ENCODE data around the gene NCLN.
"Not testable (repeated sequence)": the region's sequence is repeated elsewhere in the genome, so short reads cannot be mapped to it uniquely, and the experiment has no call there.

Gene NCLN

DNA sequence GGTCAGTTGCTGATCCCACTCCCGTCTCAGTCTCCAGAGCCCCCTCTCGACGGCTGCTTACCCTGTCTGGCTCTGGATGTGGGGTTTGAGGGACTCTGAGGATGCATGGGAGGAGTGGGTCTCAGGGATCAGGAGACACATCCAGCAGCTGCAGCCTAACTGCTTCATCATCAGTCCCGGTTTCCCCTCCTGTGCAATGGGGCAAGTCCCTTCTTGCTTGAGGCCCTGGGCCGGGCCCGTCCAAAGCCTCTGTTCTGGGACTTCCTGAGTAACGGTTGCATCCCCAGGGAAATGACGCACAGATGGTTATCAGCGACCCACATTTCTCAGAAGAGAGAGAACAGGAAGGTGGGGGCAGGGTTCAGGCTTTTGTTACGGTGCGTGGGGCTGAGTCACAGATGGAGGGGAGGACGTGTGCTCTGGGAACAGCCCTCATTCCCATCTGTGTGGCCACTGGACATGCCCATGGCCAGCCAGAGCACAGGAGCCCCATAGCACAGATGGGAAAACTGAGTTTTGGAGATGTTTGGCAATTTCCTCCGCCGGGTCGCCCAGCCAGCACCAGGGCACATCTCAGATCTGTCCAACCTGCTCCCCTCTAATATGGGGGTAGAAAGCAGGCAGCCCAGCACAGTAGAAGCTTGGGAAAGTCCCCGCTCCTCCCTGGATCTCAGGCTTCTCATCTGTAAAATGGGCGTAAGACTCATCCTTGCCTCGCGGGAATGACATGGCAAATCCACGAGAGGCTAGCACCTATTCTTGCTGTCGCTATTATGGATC, 30.6 kb upstream of the NCLN start:
- no peak for DNase-seq (ENCODE audit: low read depth)

DNA sequence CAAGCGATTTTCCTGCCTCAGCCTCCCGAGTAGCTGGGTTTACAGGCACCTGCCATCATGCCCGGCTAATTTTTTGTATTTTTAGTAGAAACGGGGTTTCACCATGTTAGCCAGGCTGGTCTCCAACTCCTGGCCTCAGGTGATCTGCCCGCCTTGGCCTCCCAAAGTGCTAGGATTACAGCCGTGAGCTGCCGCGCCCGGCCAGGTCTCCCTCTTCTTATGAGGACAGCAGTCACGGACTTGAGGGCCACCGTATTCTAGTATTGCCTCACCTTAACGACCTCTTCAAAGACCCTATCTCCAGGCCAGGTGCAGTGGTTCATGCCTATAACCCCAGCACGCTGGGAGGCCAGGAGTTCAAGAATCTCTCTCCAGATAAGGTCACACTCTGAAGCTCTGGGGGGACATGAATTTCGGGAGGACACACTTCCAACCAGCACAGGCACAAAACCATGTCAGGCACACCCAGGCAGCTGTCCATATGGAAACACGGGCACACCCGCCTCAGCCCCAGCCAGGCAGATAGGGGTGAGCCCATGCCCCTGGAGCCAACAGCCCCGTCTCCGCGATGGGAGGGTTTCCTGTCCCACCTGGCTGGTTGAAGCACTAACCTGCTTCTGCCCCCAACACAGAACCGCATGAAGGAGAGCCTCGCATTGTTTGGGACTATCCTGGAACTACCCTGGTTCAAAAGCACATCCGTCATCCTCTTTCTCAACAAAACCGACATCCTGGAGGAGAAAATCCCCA, 28.5 kb upstream of the NCLN start:
- DNase-seq (ENCODE audit: low read depth) = no peak

DNA sequence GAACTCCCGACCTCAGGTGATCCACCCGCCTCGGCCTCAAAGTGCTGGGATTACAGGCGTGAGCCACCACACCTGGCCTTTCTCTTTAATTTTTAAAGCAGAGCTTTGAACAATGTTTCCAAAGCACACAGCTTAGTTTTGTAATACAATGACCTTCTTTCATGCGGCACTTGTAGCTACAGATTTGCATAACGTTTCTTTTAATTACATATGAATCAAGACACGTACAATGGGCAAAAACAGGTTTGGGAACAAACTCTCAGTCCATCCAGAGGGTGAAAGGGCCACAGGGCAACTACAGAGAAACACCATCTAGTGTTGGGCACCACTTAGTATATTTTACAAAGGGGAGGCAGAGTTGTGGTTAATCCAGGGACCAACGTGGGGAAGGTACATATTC, 26.2 kb upstream of the NCLN start:
- DNase-seq (ENCODE audit: low read depth) = no peak

GRCh38 chr19:3160219-3160618, 25.5 kb upstream of the NCLN start:
- no peak for DNase-seq (ENCODE audit: low read depth)

DNA sequence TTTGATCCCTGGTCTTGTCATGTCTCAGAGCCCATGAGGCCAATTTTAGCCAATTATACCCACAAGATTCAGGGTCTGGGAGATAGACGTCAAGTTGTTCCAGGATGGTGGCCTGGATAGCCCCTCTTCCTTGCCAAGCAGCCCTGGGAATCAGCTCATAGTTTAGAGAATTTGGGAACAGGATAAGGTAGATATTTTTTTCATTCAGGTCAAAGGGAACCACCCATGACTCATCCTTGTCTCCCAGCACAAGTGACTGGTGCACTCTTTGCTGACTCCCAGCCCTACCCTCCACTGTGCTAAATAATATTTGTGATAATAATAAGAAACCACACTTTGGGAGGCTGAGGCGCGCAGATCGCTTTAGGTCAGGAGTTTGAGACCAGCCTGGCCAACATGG, 24.3 kb upstream of the NCLN start:
- DNase-seq (ENCODE audit: low read depth) = no peak

DNA sequence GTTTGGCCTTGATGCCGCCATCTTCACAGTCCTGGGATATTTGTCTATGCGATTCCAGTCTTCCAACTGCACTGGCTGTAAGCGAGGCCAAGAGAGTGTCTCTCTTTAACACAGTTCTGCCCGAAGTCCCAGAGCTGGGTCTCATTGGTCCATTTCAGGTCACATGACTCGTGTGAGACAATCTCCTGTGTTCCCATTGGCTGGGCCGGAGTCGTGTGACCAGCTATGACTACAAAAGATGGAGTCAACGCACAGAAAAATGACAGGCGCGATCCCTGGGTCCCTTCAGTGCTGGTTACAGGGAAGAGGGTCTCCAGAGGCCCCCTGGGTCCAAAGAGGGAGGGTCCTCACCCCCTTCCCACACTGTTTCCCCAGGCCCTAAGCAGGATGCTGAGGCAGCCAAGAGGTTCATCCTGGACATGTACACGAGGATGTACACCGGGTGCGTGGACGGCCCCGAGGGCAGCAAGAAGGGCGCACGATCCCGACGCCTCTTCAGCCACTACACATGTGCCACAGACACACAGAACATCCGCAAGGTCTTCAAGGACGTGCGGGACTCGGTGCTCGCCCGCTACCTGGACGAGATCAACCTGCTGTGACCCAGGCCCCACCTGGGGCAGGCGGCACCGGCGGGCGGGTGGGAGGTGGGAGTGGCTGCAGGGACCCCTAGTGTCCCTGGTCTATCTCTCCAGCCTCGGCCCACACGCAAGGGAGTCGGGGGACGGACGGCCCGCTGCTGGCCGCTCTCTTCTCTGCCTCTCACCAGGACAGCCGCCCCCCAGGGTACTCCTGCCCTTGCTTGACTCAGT, 23.1 kb upstream of the NCLN start:
- no peak for DNase-seq (ENCODE audit: low read depth)

GRCh38 chr19:3163230-3163886, 22.4 kb upstream of the NCLN start:
- DNase-seq (ENCODE audit: low read depth) = no peak

DNA sequence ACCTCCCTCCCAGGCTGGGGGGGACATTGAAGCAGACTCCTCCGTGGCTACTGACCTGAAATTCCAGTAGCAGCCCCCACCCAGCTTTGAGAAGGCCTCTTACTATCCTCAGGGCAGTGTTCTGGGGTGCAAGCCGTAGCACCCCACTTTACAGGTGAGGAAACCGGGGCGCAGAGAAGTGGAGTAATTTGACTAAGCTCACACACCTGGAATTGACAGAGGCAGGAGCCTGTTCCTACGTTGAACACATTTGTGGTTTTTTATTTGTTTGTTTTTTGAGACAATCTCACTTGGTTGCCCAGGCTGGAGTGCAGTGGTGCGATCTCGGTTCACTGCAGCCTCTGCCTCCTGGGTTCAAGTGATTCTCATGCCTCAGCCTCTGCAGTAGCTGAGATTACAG, 21.8 kb upstream of the NCLN start:
- no peak for DNase-seq (ENCODE audit: low read depth)

GRCh38 chr19:3167533-3168272, 18.0 kb upstream of the NCLN start:
- no peak for DNase-seq (ENCODE audit: low read depth)

DNA sequence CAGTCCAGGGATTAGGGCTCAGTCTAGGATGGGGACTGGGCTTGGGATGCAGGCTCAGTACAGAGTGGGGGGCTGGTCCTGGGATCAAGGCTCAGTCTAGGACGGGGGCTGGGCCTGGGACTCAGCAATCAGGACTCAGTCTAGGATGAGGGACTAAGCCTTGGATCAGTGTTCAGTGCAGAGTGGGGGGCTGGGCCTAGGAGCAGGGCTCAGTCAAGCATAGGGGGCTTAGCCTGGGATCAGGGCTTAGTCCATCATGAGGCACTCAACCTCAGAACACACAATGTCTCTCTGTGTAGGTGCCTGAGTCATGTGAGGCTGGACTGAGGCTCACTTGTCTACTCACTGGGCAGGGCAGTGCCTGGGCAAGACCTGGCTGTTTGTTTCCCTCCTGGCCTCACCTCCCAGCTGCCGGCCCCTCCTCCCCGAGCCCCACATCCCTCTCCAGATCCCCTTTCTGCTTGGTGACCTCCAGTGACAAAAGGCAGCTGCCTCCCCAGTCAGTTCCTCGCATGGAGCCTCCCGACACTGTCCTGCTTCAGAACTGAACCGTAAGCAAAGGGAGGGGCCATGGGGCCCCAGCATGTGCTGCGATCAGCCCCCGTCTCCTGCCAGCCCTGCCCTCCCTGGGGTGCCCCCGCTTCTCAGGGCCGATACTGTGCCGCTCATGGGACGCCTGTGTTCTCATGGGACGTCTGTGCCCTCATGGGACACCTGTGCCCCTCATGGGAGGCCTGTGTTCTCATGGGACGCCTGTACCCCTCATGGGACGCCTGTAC, 13.6 kb upstream of the NCLN start:
- no peak for DNase-seq (ENCODE audit: low read depth)

DNA sequence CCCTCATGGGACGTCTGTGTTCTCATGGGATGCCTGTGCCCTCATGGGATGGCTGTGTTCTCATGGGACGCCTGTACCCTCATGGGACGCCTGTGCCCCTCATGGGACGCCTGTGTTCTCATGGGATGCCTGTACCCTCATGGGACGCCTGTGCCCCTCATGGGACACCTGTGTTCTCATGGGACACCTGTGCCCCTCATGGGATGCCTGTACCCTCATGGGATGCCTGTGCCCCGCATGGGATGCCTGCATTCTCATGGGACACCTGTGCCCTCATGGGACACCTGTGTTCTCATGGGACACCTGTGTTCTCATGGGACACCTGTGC, 13.1 kb upstream of the NCLN start:
- not testable (repeated sequence) for DNase-seq (ENCODE audit: low read depth)

- DNase-seq (ENCODE audit: low read depth) = no peak
These were observed 9.7 kb upstream of the NCLN start for GRCh38 chr19:3175781-3176714.

- DNase-seq (ENCODE audit: low read depth) = no peak
These were observed 8.8 kb upstream of the NCLN start for GRCh38 chr19:3176715-3177501.

DNA sequence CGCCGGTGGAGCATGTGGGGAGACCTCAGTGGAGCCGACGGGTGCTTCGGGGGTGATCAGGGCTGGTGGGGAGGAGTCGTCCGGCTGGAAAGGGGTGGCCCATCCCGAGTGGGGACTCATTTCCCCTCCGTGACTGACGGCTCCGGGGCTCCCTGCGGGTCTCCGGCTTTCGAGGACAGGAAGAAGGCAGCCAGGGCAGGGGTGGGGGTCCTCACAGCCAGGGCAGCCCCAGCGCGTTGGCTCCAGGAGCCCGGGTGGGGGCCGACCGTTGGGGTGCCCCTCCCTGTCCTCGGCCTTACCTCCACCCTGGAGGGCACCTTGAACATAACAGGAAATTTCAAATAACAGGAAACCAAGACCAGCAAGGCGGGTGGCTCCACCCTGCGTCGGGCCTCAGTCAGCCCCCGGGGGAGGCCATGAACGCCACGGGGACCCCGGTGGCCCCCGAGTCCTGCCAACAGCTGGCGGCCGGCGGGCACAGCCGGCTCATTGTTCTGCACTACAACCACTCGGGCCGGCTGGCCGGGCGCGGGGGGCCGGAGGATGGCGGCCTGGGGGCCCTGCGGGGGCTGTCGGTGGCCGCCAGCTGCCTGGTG, 7.3 kb upstream of the NCLN start, which contains the start of gene S1PR4:
Gene S1PR4 (plus strand): TSS at position 393 of the 596 bp plus-strand sequence. CDS start 24 bp downstream, at position 417.
- no peak for DNase-seq (ENCODE audit: low read depth)

DNA sequence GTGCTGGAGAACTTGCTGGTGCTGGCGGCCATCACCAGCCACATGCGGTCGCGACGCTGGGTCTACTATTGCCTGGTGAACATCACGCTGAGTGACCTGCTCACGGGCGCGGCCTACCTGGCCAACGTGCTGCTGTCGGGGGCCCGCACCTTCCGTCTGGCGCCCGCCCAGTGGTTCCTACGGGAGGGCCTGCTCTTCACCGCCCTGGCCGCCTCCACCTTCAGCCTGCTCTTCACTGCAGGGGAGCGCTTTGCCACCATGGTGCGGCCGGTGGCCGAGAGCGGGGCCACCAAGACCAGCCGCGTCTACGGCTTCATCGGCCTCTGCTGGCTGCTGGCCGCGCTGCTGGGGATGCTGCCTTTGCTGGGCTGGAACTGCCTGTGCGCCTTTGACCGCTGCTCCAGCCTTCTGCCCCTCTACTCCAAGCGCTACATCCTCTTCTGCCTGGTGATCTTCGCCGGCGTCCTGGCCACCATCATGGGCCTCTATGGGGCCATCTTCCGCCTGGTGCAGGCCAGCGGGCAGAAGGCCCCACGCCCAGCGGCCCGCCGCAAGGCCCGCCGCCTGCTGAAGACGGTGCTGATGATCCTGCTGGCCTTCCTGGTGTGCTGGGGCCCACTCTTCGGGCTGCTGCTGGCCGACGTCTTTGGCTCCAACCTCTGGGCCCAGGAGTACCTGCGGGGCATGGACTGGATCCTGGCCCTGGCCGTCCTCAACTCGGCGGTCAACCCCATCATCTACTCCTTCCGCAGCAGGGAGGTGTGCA, 6.6 kb upstream of the NCLN start:
- no peak for DNase-seq (ENCODE audit: low read depth)

GRCh38 chr19:3179739-3180293, 5.9 kb upstream of the NCLN start:
- no peak for DNase-seq (ENCODE audit: low read depth)
